ENCODE results near the gene PGAM2. TPM values are rescaled to one million over a fixed set of nuclear protein-coding genes. Genes with fewer than 3 reads are reported as not detected.

The PGAM2 gene
- total RNA-seq, 4 donors from 2014 or later: not detected

- DNase-seq (ENCODE audit: low spot score): no peak
- no peak for ATAC-seq (ENCODE audit: low FRiP score)
- TF ChIP-seq CTCF (IDR thresholded peaks at IDR 0.05): no peak
Observed at GRCh38 chr7:44081266-44081748, 15.9 kb upstream of the PGAM2 start.

- ATAC-seq (ENCODE audit: low FRiP score) (no peak), DNase-seq (ENCODE audit: low spot score) (no peak)
- no peak for TF ChIP-seq CTCF (IDR thresholded peaks at IDR 0.05)
Observed at GRCh38 chr7:44080686-44081265, 15.4 kb upstream of the PGAM2 start.

- DNase-seq (ENCODE audit: low spot score) (no peak), ATAC-seq (ENCODE audit: low FRiP score) (no peak)
- no peak for TF ChIP-seq CTCF (IDR thresholded peaks at IDR 0.05)
Observed at GRCh38 chr7:44080118-44080517, 14.8 kb upstream of the PGAM2 start.

GRCh38 chr7:44079331-44080021, 14.1 kb upstream of the PGAM2 start:
- DNase-seq (ENCODE audit: low spot score): no peak
- no peak for TF ChIP-seq CTCF (IDR thresholded peaks at IDR 0.05)
- ATAC-seq (ENCODE audit: low FRiP score): no peak

- DNase-seq (ENCODE audit: low spot score) (no peak), ATAC-seq (ENCODE audit: low FRiP score) (no peak)
- no peak for TF ChIP-seq CTCF (IDR thresholded peaks at IDR 0.05)
Observed at GRCh38 chr7:44078521-44078920, 13.2 kb upstream of the PGAM2 start.

GRCh38 chr7:44077681-44078091, 12.3 kb upstream of the PGAM2 start:
- ATAC-seq (ENCODE audit: low FRiP score) (no peak), DNase-seq (ENCODE audit: low spot score) (no peak)
- TF ChIP-seq CTCF (IDR thresholded peaks at IDR 0.05): no peak

- TF ChIP-seq CTCF (IDR thresholded peaks at IDR 0.05): no peak
- DNase-seq (ENCODE audit: low spot score) (no peak), ATAC-seq (ENCODE audit: low FRiP score) (no peak)
Observed at GRCh38 chr7:44077061-44077460, 11.7 kb upstream of the PGAM2 start.

Data from omental fat pad (tissue), 4 donors.